Panc1 (cell line): Measurements from ENCODE around the gene TRIM41. TPM values are rescaled to one million over a fixed set of nuclear protein-coding genes. Genes with fewer than 3 reads are reported as not detected.
A peak's percentile ranks its signal among the peaks of the same experiment; 100 is the strongest.
"Not testable (repeated sequence)": the region's sequence is repeated elsewhere in the genome, so short reads cannot be mapped to it uniquely, and the experiment has no call there.

Source experiments
- ATAC-seq: fragments of 200-7000 bp; cut with Tn5 transposase; 2 replicates; pipeline ENCODE4 v1.9.1; 2020; ENCODE audit warnings: mild to moderate bottlenecking, moderate library complexity
- BruUV-seq: library from RNA; stranded (reverse); fragments of 400-500 nt; replicated peaks from 2 replicates; lab custom pipeline; 2021; lab: Mats Ljungman, UMichigan
- CTCF ChIA-PET: fragments of 300-600 bp; sonication (Branson Sonifier 250); formaldehyde crosslinking; loops from one replicate; lab custom pipeline; 2022; ENCODE audit warnings: antibody characterized with exemption; lab: Charles Lee
- POLR2A ChIA-PET: fragments of 300-600 bp; sonication (Branson Sonifier 250); formaldehyde crosslinking; loops from one replicate; lab custom pipeline; 2022; ENCODE audit warnings: antibody characterized with exemption; lab: Charles Lee
- DNase-seq: peaks from one replicate; pipeline ENCODE4 v3.0.0-alpha.2; 2010; ENCODE audit warnings: low read depth, low spot score
- H3K27ac ChIP-seq: 2 replicates; pipeline ENCODE4 v1.5.1; 2011; ENCODE audit warnings: mild to moderate bottlenecking, low read length, inconsistent platforms
- H3K27me3 ChIP-seq: fragments of 200-500 bp; sonication (Bioruptor generic); 2 replicates; pipeline ENCODE4 v1.6.0; 2014; ENCODE audit warnings: low read length, inconsistent platforms; ENCODE audit not compliant: control insufficient read depth, insufficient read depth
- H3K36me3 ChIP-seq: fragments of 200-500 bp; sonication (Bioruptor generic); 2 replicates; pipeline ENCODE4 v1.5.1; 2014; ENCODE audit warnings: inconsistent platforms, mild to moderate bottlenecking, low read length, moderate library complexity; ENCODE audit not compliant: control insufficient read depth, insufficient read depth
- H3K4me1 ChIP-seq: 2 replicates; pipeline ENCODE4 v1.5.1; 2011; ENCODE audit warnings: inconsistent platforms, mild to moderate bottlenecking, low read length, moderate library complexity; ENCODE audit not compliant: control insufficient read depth, insufficient read depth
- H3K4me3 ChIP-seq, 2 experiments: 2 replicates each; pipeline ENCODE4 v1.5.1; 2011 to 2012; ENCODE audit warnings: low read depth in 2 of 2, low read length in 2 of 2, mild to moderate bottlenecking in 2 of 2, inconsistent platforms in 1 of 2, moderate library complexity in 1 of 2
- H3K9me3 ChIP-seq: fragments of 200-500 bp; sonication (Bioruptor generic); 2 replicates; pipeline ENCODE4 v1.5.1; 2014; ENCODE audit warnings: low read depth, mild to moderate bottlenecking, inconsistent platforms, low read length, moderate library complexity; ENCODE audit not compliant: control insufficient read depth, insufficient read depth
- CTCF ChIP-seq: fragments of 450-650 bp; IDR thresholded peaks from 2 replicates; pipeline ENCODE4 v1.5.1; 2017; ENCODE audit warnings: mild to moderate bottlenecking
- POLR2AphosphoS5 ChIP-seq: IDR thresholded peaks from 2 replicates; pipeline ENCODE4 v1.6.1; 2012; ENCODE audit warnings: mild to moderate bottlenecking, low read depth, low read length, moderate library complexity
- SIN3A ChIP-seq: IDR thresholded peaks from 2 replicates; pipeline ENCODE4 v1.6.1; 2012; ENCODE audit warnings: low read depth, mild to moderate bottlenecking, low read length, moderate library complexity, borderline replicate concordance; ENCODE audit not compliant: insufficient read depth
- TCF7L2 ChIP-seq: IDR thresholded peaks from 2 replicates; pipeline ENCODE4 v1.6.1; 2011; ENCODE audit warnings: mild to moderate bottlenecking, low read depth, low read length, inconsistent platforms
- in situ Hi-C: cut with HindIII; loops from 2 replicates; pipeline ENCODE4 v1.10.0; 2016; ENCODE audit warnings: low sequenced_read_pairs, low pct_unique_long_range_greater_than_20kb
- intact Hi-C: fragments of 100-400 bp; cut with micrococcal nuclease; formaldehyde crosslinking; loops from one replicate; pipeline ENCODE4 v1.10.0; 2022; ENCODE audit not compliant: unreplicated experiment
- total RNA-seq: library from RNA; stranded (reverse); gene quantifications from one replicate; pipeline ENCODE4 v1.2.1, GENCODE V29; 2021; ENCODE audit not compliant: unreplicated experiment
- TF ChIP-seq, protein P1 (sequence below), 2 experiments: IDR thresholded peaks; 2 replicates each; pipeline ENCODE4 v1.6.1; 2011 to 2012; ENCODE audit warnings: low read depth in 2 of 2, control low read depth in 1 of 2, low read length in 1 of 2, mild to moderate bottlenecking in 1 of 2, moderate library complexity in 1 of 2; ENCODE audit not compliant: insufficient read depth in 1 of 2

The TRIM41 gene
- total RNA-seq, 1 experiment from 2014 or later = 58.3 TPM

DNA sequence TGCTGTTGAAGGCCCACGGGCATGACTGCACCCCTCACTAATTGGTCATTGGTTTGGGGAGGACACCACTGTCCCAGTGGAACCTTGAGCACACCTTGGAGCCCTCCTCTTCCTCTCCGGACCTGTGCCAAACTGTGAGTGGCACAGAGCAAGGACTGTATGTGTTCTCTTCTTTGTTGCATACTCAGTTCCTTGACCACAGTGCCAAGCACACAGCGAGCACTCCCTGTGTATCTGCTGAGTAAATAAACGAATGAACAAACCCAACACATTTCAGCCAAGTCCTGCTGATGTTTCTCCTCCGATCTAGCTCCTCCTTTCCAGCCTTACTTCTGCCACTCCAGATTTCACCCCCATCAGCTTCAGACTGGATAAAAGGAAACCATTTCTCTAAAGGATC lies 40.6 kb downstream of the TRIM41 start:
- H3K9me3 ChIP-seq = no peaks in the 10 kb centered on the region
- intact Hi-C loops = no loop called here
- TF ChIP-seq CTCF (no peak), TCF7L2 (no peak), POLR2AphosphoS5 (no peak), SIN3A (no peak)
- TF ChIP-seq, protein P1, sequence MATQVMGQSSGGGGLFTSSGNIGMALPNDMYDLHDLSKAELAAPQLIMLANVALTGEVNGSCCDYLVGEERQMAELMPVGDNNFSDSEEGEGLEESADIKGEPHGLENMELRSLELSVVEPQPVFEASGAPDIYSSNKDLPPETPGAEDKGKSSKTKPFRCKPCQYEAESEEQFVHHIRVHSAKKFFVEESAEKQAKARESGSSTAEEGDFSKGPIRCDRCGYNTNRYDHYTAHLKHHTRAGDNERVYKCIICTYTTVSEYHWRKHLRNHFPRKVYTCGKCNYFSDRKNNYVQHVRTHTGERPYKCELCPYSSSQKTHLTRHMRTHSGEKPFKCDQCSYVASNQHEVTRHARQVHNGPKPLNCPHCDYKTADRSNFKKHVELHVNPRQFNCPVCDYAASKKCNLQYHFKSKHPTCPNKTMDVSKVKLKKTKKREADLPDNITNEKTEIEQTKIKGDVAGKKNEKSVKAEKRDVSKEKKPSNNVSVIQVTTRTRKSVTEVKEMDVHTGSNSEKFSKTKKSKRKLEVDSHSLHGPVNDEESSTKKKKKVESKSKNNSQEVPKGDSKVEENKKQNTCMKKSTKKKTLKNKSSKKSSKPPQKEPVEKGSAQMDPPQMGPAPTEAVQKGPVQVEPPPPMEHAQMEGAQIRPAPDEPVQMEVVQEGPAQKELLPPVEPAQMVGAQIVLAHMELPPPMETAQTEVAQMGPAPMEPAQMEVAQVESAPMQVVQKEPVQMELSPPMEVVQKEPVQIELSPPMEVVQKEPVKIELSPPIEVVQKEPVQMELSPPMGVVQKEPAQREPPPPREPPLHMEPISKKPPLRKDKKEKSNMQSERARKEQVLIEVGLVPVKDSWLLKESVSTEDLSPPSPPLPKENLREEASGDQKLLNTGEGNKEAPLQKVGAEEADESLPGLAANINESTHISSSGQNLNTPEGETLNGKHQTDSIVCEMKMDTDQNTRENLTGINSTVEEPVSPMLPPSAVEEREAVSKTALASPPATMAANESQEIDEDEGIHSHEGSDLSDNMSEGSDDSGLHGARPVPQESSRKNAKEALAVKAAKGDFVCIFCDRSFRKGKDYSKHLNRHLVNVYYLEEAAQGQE (IDR thresholded peaks at IDR 0.05; ENCODE audit: insufficient read depth in 1 of 2, low read depth in 2 of 2, low read length in 1 of 2) = no peak
- H3K4me1 ChIP-seq = peaks cover 8% of the 10 kb centered on the region
- CTCF ChIA-PET = no interaction called here
- BruUV-seq = TSS peak; percentile 57
- POLR2A ChIA-PET = no interaction called here
- H3K36me3 ChIP-seq = no peaks in the 10 kb centered on the region; the same call in 1 of the 2 replicates
- no peak overlapping the region for H3K4me3 ChIP-seq
- ATAC-seq (no peak), DNase-seq (no peak)
- in situ Hi-C loops = no loop called here
- no peak overlapping the region for H3K27ac ChIP-seq
- H3K27me3 ChIP-seq = no peaks in the 10 kb centered on the region

DNA sequence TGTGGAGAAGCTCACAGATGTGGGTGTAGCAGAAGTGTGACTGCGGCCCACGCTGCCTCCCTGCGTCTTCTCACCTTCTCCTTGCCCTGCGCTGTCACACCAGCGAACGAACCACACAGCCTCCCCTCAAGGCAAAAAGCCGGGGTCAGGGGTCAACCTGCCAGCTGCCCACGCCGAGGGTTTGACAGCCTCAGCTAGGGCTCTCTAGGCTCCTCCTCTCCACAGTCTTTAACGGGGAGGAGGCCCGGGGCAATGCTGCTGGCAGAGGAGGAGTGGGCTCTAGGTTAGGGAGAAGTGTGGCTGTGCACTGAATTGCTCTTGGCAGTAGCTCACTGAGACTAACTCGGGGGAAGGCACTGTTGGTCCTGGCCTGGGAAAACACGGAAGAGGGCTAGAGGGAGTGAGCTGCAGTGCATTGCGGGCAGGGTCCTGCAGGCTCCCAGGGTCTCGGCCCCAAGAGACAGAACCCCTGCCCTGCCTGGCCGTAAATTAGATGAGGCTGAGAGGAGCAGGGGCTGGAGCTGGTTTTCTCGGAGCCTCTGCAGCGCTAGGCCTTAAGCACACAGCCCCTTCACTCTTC lies 42.1 kb downstream of the TRIM41 start:
- ChIA-PET POLR2A (no interaction called here), CTCF (no interaction called here)
- H3K4me1 ChIP-seq = no peaks in the 10 kb centered on the region
- H3K36me3 ChIP-seq = no peaks in the 10 kb centered on the region; the same call in 1 of the 2 replicates
- TF ChIP-seq TCF7L2 = no peak
- no peak for TF ChIP-seq POLR2AphosphoS5
- TF ChIP-seq, protein P1 (IDR thresholded peaks at IDR 0.05; ENCODE audit: insufficient read depth in 1 of 2, low read depth in 2 of 2, low read length in 1 of 2) = no peak
- no peak for TF ChIP-seq SIN3A
- TF ChIP-seq CTCF = no peak
- H3K9me3 ChIP-seq = no peaks in the 10 kb centered on the region
- no peaks in the 10 kb centered on the region for H3K27me3 ChIP-seq
- DNase-seq = no peak
- no TSS peak for BruUV-seq
- intact Hi-C loops = no loop called here
- H3K4me3 ChIP-seq = no peak overlapping the region
- H3K27ac ChIP-seq = no peak overlapping the region
- ATAC-seq = no peak
- in situ Hi-C loops = no loop called here

- H3K9me3 ChIP-seq, H3K36me3 ChIP-seq, BruUV-seq, ATAC-seq, CTCF ChIA-PET, DNase-seq, H3K27me3 ChIP-seq, H3K4me3 ChIP-seq, POLR2A ChIA-PET, in situ Hi-C loops, intact Hi-C loops, H3K4me1 ChIP-seq, H3K27ac ChIP-seq: not testable (repeated sequence)
These were observed 44.3 kb downstream of the TRIM41 start for GRCh38 chr5:181267291-181267904.
